ENCODE data around the gene MAGI2. TPM values are rescaled to one million over a fixed set of nuclear protein-coding genes. Genes with fewer than 3 reads are reported as not detected.

Gene MAGI2
- total and polyA plus RNA-seq, 2 experiments from 2014 or later: 10.4 to 26.4 TPM

GRCh38 chr7:78420001-78420400 is 1033.5 kb downstream of the MAGI2 start:
- Histone ChIP-seq H3K9me2 (ENCODE audit: insufficient read depth) (peaks cover 8% of the 10 kb centered on the region; the same call in 1 of the 2 replicates), H4K20me1 (replicated peaks; ENCODE audit: insufficient read depth) (no peaks in the 10 kb centered on the region), H3K4me2 (no peak overlapping the region), H2AFZ (no peak overlapping the region), H3K27me3 (ENCODE audit: insufficient read depth) (no peaks in the 10 kb centered on the region), H3K36me3 (ENCODE audit: insufficient read depth) (no peaks in the 10 kb centered on the region), H3K27ac (ENCODE audit: low read depth) (no peak overlapping the region), H3K4me3 (no peak overlapping the region), H3F3A (replicated peaks; ENCODE audit: low read depth) (no peaks in the 10 kb centered on the region), H3K79me2 (replicated peaks; ENCODE audit: insufficient read depth) (no peaks in the 10 kb centered on the region), H3K4me1 (ENCODE audit: insufficient read depth) (0 out of 2 replicates have a peak, but pooled peaks cover 3% of the 10 kb centered on the region)
- Mint-ChIP-seq H3K27ac (no peak overlapping the region), H3K36me3 (ENCODE audit: low read depth) (peaks cover 11% of the 10 kb centered on the region; the same call in 2 of the 3 replicates), H3K4me1 (0 out of 3 replicates have a peak, but pooled peaks cover 4% of the 10 kb centered on the region), H3K27me3 (ENCODE audit: insufficient read depth, low read depth, poor library complexity) (no peaks in the 10 kb centered on the region), H3K4me3 (no peak overlapping the region), H3K9me3 (no peaks in the 10 kb centered on the region; the same call in 2 of the 3 replicates)
- ATAC-seq (no peak), DNase-seq (ENCODE audit: low spot score) (no peak)
- TF ChIP-seq ZNF114 (CRISPR knock-in tag; IDR thresholded peaks at IDR 0.05) (no peak), EZH2 (IDR thresholded peaks at IDR 0.05; ENCODE audit: low read depth, unreplicated experiment) (no peak), NANOG (IDR thresholded peaks at IDR 0.05; ENCODE audit: borderline replicate concordance) (no peak)

- Histone ChIP-seq H3K79me2 (replicated peaks; ENCODE audit: insufficient read depth) (no peaks in the 10 kb centered on the region), H3F3A (replicated peaks; ENCODE audit: low read depth) (no peaks in the 10 kb centered on the region), H3K27me3 (ENCODE audit: insufficient read depth) (no peaks in the 10 kb centered on the region), H3K4me3 (no peak overlapping the region), H2AFZ (no peak overlapping the region), H3K4me2 (no peak overlapping the region), H3K4me1 (ENCODE audit: insufficient read depth) (0 out of 2 replicates have a peak, but pooled peaks cover 3% of the 10 kb centered on the region), H4K20me1 (replicated peaks; ENCODE audit: insufficient read depth) (no peaks in the 10 kb centered on the region), H3K36me3 (ENCODE audit: insufficient read depth) (no peaks in the 10 kb centered on the region), H3K27ac (ENCODE audit: low read depth) (no peak overlapping the region), H3K9me2 (ENCODE audit: insufficient read depth) (no peaks in the 10 kb centered on the region)
- no peak for DNase-seq (ENCODE audit: low spot score)
- Mint-ChIP-seq H3K27ac (no peak overlapping the region), H3K4me3 (no peak overlapping the region), H3K27me3 (ENCODE audit: insufficient read depth, low read depth, poor library complexity) (no peaks in the 10 kb centered on the region), H3K9me3 (no peaks in the 10 kb centered on the region), H3K4me1 (peaks cover 5% of the 10 kb centered on the region; the same call in 2 of the 3 replicates), H3K36me3 (ENCODE audit: low read depth) (peaks cover 7% of the 10 kb centered on the region; the same call in 2 of the 3 replicates)
- ATAC-seq: no peak
- TF ChIP-seq CTCF (conservative IDR thresholded peaks at IDR 0.05; ENCODE audit: low read depth in 2 of 2): no peak
- TF ChIP-seq EZH2phosphoT487 (IDR thresholded peaks at IDR 0.05; ENCODE audit: unreplicated experiment): no peak
- no peak for TF ChIP-seq JUNB (IDR thresholded peaks at IDR 0.05; ENCODE audit: unreplicated experiment)
- TF ChIP-seq NANOG (IDR thresholded peaks at IDR 0.05; ENCODE audit: borderline replicate concordance): no peak
- TF ChIP-seq STAT1 (IDR thresholded peaks at IDR 0.05; ENCODE audit: unreplicated experiment): no peak
- no peak for TF ChIP-seq ZNF331 (CRISPR knock-in tag; IDR thresholded peaks at IDR 0.05; ENCODE audit: low read depth)
- TF ChIP-seq ETS1 (IDR thresholded peaks at IDR 0.05): no peak
- TF ChIP-seq ZNF114 (CRISPR knock-in tag; IDR thresholded peaks at IDR 0.05): no peak
- TF ChIP-seq EZH2 (IDR thresholded peaks at IDR 0.05; ENCODE audit: low read depth, unreplicated experiment): no peak
- TF ChIP-seq ZNF462 (CRISPR knock-in tag; IDR thresholded peaks at IDR 0.05): no peak
Observed at GRCh38 chr7:78417180-78417853, 1036.2 kb downstream of the MAGI2 start.
